NCI-H146 (cell line): ENCODE measurements around the gene RPS6KL1.

Experiments
- DNase-seq: peaks from one replicate; lab custom pipeline; 2025; lab: John Stamatoyannopoulos, UW

The RPS6KL1 gene

GRCh38 chr14:74886001-74886400, 37.1 kb downstream of the RPS6KL1 start:
- no peak for DNase-seq

DNA sequence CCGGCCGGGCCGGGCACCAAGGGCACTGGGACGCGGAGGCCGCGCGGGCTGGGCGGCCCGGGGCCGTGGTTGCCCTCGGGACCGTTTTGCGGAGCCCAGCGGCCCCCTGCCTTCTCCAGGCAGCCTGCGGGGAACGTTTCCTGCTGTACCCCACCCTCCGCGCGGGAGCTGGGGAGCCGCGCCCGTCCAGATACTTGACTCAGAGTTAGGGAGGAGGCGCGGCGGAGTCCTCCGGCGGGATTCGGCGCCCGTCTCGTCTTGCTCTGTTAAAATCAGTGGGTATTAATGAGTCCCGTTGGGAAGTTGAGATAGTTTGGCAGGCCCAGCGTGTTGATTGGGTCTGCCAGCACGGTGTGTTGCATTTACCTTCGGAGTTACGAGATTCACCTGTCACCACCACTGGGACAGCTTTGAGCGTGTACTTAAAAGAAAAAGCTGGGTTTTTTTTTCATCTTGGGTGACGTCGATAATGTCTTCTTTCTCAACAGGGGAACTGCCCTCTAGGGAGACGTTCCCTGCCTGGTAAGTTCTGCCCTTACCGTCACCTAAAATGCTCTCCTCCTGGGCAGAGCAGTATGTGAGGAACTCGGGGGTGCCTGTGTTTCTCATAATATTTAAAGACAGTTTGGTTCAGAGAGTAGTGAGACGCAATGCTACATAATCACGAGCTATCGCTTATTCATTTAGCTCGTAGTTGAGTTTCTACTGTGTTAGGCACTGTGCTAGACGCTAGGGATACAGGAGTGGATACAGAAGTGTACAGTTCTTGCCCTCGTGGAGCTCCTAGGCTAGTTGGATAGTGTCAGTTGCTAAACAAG, 40.7 kb downstream of the RPS6KL1 start:
- DNase-seq: peak; percentile 29

DNA sequence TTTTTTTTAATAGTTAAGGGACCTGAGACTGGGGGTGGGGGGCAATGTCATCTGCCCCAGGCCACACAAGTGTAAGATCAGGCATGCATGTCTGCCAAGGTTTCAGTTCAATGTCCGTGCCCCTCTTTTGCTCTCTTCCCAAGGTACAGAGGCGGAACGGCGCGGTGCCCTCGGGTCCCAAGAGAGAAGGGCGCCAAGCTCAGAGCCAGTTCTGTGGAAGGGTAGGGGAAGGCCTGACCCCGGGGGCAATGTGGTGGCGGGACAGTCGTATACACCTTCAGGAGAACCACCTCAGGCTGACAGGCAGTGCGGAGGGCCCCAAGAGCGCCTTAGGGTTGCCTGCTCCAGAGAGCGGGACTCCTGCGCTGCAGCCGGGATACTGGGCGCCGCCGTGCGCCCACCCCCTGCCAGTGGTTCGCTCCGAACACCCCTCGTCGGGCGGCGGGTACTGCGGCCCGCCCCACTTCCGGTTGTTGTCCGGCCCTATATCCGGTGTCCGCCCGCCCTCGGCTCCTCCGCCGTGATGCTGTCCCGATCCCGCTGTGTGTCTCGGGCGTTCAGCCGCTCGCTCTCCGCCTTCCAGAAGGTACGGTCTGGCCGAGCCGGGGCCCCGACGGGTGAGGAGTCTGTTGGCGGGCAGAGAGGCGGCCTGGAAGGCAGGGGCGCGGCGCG, 41.5 kb downstream of the RPS6KL1 start, which contains the start of gene DLST:
TSS of gene DLST (plus strand) at position 486 of the 672 bp plus-strand sequence. CDS start at position 524, 38 bp downstream.
- DNase-seq: peak; percentile 74

GRCh38 chr14:74879427-74880182, 43.5 kb downstream of the RPS6KL1 start:
- DNase-seq: no peak

DNA sequence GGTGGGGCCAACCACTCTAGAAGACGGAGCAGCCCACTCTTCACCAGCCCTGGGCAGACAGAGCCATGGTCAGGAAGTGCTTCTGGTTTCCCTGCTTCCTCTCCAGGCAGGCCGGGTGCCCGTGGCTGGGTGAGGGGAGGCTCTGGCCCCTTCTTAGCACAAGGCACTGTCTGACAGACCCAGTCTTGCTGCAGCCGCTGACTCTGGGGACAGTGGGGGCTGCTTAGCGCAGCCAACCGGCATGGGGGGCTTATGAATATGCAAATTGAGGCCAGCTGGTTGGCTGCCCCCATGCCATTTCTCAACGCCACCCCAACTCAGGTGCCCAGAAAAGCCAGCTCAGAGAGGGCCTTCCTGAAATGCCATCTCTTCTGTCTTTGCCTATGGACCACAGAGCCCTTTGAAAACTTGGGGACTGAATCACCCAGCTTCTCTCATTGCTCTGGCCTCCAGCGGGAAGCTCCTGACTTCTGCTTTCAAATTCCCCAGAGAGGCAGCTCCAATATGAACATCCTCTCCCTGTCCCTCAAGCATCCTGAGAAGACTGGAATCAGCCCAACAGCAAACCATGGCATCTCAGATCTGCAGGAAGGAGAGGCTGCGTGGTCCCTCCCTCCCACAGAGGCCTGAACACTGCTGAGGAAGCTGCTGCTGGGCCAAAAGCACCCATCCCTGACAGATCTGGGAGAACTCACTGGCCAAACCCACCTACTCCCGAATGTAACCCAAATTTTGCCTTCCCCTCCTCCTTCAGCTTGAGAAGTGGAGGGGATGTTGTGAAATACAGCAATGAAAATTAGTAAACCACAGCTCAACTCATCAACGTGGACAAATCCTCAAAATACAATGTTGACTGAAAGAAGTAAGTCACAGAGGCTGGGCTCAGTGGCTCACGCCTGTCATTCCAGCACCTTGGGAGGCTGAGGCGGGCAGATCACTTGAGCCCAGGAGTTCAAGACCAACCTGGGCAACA, 46.8 kb downstream of the RPS6KL1 start, which contains the start of gene PROX2:
TSS of gene PROX2 (minus strand) at position 205 of the 973 bp plus-strand sequence. CDS start 12,311 bp downstream, outside the sequence.
- DNase-seq: no peak

DNA sequence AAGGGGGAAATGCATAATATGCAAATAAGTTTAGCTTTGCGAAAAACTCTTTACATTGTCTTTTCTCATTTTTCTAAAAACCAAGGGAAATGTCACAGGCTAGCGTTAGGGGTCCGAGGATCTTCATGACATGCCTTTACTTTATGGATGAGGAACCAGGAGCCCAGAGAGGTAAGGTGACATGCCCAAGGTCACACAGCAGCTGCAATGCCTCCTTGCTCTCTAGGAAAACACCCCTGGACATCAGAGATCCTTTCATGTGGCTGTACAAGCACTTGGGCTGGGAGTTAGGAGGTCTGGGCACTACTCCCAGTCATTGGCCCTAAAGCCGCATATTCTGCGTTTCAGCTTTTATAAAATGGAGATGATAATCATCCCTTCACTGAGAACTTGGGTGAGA, 47.9 kb downstream of the RPS6KL1 start:
- DNase-seq: no peak

GRCh38 chr14:74871819-74872218, 51.2 kb downstream of the RPS6KL1 start:
- peak; percentile 7 for DNase-seq

DNA sequence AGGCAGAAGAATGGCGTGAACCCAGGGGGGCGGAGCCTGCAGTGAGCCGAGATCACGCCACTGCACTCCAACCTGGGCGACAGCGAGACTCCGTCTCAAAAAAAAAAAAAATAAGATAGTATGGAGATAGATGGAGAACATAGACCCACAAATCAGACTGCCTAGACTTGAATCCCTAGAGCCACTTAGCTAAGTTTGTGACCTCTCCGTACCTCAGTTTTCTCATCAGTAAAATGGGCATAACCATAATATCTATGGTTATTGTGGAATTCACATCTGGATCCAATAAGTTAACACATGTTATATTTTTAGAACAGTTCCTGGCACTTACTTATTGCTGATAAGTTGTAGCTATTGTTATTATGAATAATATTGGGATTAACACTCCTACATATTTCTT, 54.3 kb downstream of the RPS6KL1 start:
- no peak for DNase-seq

DNA sequence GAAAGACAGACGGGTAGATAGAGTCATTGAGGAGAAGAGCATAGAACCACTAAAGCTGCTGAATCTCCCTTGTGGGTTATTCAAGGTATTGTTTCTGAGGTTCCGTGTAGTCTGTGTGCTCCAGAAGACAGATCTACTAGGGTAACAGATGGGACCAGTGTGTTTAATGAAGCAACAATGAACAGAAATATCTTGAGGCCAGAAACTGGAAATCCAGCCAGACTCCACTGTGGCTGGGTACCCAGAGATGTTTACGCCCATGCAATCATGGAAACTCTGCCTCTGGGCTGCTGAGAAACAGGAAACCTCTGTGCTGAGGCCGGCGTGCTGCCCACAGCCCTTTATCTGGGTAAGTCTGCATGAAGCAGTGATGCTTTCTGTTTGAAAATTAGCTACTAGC, 55.4 kb downstream of the RPS6KL1 start:
- no peak for DNase-seq

- DNase-seq: no peak
Measured at GRCh38 chr14:74866708-74867389, 56.2 kb downstream of the RPS6KL1 start.

- DNase-seq: no peak
Measured at GRCh38 chr14:74865156-74865555, 57.9 kb downstream of the RPS6KL1 start.

GRCh38 chr14:74864198-74864597, 58.9 kb downstream of the RPS6KL1 start:
- no peak for DNase-seq

DNA sequence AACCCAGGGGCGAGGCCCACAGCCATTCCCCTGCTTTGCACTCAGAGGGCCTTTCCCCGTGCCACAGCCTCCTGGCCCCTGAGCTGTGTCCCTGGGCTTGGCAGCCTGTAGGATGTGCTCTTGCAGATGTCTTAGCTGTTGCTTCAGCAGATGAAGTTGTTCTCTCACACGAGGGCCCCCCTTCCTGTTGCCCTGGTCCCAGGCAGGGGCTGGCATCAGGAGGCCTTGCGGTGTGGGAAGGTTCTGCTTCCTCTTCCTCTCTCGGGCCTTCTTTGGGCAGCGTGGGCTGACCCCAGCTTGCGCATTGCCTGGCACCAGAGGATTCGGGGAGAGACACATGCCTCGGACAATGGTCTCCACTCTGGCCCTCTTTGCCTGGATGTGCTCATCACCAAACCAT, 59.8 kb downstream of the RPS6KL1 start:
- DNase-seq: no peak

DNA sequence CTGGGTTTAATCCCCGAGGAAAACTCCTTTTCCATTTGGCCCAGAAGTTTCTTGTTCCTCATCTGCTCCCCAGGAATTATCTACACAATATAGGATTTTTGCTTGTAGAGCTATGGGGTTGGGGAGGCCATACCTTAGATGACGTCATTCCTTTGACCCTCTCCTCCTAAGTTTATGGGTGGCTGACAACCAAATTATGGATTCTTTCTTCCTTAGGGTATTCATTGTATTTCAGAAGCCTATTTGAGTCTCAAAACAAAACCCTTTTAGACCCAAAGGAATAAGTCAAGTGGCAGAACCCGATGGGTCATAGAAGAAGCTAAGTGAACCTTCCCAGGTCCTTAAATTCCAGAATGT, 61.3 kb downstream of the RPS6KL1 start:
- no peak for DNase-seq

DNA sequence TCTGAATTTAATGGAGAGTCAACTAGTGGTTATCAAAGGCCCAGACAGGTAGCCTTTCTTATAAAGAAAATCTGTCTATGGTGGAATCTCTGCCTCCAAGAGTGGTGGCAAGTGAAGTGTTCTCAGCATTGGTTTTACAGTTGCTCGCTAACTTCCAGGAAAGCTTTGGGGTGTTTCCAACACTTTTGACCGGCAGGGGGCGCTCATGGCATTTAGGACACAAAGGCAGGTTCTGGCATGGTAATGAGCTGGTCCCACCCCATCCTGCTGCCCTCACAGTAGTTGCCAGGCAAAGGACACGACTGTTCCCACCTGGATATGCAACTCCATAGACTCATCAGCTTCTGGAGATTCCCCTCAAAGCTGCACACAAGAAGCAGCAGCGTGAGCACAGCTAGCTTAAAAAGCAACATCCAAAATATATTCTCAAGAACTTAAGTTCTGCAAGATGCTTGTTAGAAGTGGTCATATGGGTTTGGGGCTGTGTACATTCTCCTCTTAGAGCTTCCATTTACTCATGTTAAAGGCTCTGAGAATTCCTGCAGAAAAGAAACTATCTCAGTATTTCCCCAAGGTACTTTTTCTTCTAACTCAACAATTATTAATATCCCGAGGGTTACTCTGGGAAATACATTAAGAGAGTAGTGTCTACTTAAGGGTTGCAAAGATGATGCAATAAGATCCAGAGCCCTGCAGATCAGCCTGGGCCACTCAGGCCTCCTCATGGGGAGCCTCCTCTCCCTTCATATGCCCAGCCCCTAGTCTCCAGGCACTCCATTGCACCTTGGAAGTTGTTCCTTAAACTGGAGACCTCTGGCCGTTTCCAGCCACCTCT, 61.9 kb downstream of the RPS6KL1 start:
- DNase-seq: peak; percentile 76

- DNase-seq: no peak
Measured at GRCh38 chr14:74859757-74860552, 63.1 kb downstream of the RPS6KL1 start.

DNA sequence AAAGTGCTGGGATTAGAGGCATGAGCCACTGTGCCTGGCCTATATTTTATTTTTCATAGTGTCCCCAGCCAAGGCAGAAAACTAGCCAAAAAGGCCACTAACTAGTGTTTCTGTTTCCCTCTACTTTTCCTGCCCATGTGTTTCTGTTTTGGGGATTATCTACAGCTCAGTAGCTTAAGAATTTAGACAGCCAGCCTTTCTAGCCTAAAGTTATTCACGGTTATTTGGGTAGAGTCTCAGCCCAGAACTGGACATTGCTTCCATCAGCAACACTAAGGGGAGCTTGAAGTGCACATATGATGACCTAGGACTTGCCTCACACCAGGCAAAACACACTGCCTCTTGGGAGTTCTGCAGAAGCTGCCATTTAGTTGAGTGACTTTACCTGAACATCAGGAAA, 65.0 kb downstream of the RPS6KL1 start:
- DNase-seq: no peak

DNA sequence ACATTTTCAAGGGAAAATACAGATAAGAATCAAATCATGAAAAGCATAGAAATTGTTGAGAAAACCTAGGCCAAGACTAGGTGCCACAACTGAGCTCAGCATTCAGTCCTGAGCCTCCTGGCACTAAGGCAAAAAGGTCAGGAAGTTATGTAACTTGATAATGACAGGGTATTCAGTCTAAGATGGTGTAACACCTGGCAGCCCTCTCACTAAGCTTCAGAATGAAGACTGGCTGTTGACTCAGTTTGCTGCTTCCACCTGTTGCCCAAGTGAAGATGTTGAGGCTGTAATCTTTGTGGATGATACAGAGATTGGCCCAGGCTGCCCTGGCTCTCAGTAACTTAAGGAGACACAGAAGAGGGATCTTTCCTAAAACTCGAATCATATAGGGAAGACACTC, 66.7 kb downstream of the RPS6KL1 start:
- no peak for DNase-seq

DNA sequence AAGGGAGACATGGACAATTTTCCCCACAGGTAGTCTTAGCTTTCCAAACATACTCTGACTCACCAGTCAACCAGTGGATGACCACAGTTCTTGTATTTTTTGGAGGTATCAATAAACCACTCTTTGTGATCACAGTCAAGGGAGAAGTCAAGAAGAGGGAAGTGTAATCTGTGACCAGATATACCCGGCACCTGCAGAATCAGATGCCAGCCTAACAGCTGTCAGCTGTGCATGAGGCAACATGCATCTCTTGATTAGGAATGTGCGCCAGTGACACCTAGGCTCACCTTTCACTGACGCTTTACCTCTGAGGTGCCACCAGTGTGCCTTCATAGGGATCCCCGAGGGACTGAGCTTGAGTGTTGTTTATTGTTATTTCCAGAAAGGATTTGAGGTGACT, 67.1 kb downstream of the RPS6KL1 start:
- no peak for DNase-seq
